Adrenal gland (tissue), 12 donors: ENCODE results near the gene SYNJ2. TPM values are rescaled to one million over a fixed set of nuclear protein-coding genes. Genes with fewer than 3 reads are reported as not detected.

Experiments
- DNase-seq, 7 donors: peaks; one replicate each; pipeline ENCODE4 v3.0.0-alpha.2; 2019 to 2020
- H3K27ac ChIP-seq, 5 donors: fragments of 200-600 bp; sonication (generic) in 4 of 5; 1 replicate in 3 of 5; 2 replicates in 2 of 5; pipeline versions ENCODE4 v1.5.1 to v1.8.0; 2016 to 2020; ENCODE audit warnings: mild to moderate bottlenecking in 1 of 5
- H3K27me3 ChIP-seq: fragments of 200-600 bp; 2 replicates; pipeline ENCODE4 v1.8.0; 2021
- H3K36me3 ChIP-seq, 2 donors: fragments of 200-600 bp; replicated peaks in 1 of 2; 1 replicate in 1 of 2; 2 replicates in 1 of 2; pipeline versions ENCODE4 v1.5.1 to v1.8.0; 2018 to 2022
- H3K4me1 ChIP-seq, 2 donors: fragments of 200-600 bp; replicated peaks in 1 of 2; 1 replicate in 1 of 2; 2 replicates in 1 of 2; pipeline versions ENCODE4 v1.5.1 to v1.8.0; 2018 to 2021
- H3K4me3 ChIP-seq, 4 donors: fragments of 200-600 bp; sonication (generic) in 3 of 4; one replicate each; pipeline ENCODE4 v1.5.1; 2016 to 2018
- H3K9me3 ChIP-seq, 3 donors: fragments of 200-600 bp; sonication (generic) in 1 of 3; replicated peaks in 1 of 3; 1 replicate in 2 of 3; 2 replicates in 1 of 3; pipeline versions ENCODE4 v1.5.1 to v1.8.0; 2016 to 2021
- POLR2A ChIP-seq, 2 donors: fragments of 450-650 bp; IDR thresholded peaks; one replicate each; pipeline ENCODE4 v1.6.1; 2017; ENCODE audit warnings: antibody characterized with exemption in 2 of 2, mild to moderate bottlenecking in 2 of 2, moderate library complexity in 1 of 2
- WGBS, 4 donors: extraction: QIAGEN DNeasy Blood & Tissue Kit in 2 of 4; methylation state at CpG; one replicate each; pipeline versions ENCODE4 v1.1.5 to v1.1.7; 2013 to 2017; 5-methylcytosine and 5-hydroxymethylcytosine counted together
- intact Hi-C, 2 donors: fragments of 100-400 bp; cut with DNase I; formaldehyde crosslinking; loops; one replicate each; pipeline versions ENCODE4 v1.14.1 to v1.15.0; 2022 to 2023
- polyA plus RNA-seq, 3 donors: library from polyadenylated mRNA; stranded (reverse); fragments of 200-250 nt in 2 of 3; fragments of 350-450 nt in 1 of 3; fragmentation: Illumina TruSeq in 1 of 3; extraction: RNeasy Lipid Tissue Mini Kit (QIAGEN cat#74804) in 1 of 3; gene quantifications; one replicate each; pipeline ENCODE4 v1.2.3, GENCODE V29; 2013 to 2014
- total RNA-seq, 9 donors: library from RNA; depleted of rRNA in 4 of 9; stranded (reverse); fragments of >200 nt in 4 of 9; fragments of 120-200 nt in 1 of 9; fragmentation: NEBNext Ultra II Directional in 1 of 9; extraction: Animal tissue kit (Norgen Biotek cat#: 25700) in 1 of 9; gene quantifications; one replicate each; pipeline versions ENCODE4 v1.1.0 to v1.2.4, GENCODE V29; 2013 to 2023
- TF ChIP-seq, protein P1 (sequence below), 6 experiments: fragments of 450-650 bp in 4 of 6; fragments of 200-600 bp in 2 of 6; sonication (generic) in 1 of 6; IDR thresholded peaks; 1 replicate in 5 of 6; 2 replicates in 1 of 6; pipeline versions ENCODE4 v1.5.1 to v1.8.0; 2016 to 2021; ENCODE audit warnings: antibody characterized with exemption in 6 of 6, mild to moderate bottlenecking in 2 of 6, moderate library complexity in 1 of 6
- donor health status: healthy with polysubstance abuse.
- donor health status: Bipolar disorder and iron deficiency.
- donor health status: DM: yes; HTN: yes; CAD: no.
- donor health status: DM: no; HTN: no; CAD: no.
- donor health status: DM: no; HTN: no; CAD: no.
- donor health status: DM: yes; HTN: yes; CAD: no.

The SYNJ2 gene
- total and polyA plus RNA-seq, 12 donors: 1.6 to 20.5 (median 12.8) TPM

DNA sequence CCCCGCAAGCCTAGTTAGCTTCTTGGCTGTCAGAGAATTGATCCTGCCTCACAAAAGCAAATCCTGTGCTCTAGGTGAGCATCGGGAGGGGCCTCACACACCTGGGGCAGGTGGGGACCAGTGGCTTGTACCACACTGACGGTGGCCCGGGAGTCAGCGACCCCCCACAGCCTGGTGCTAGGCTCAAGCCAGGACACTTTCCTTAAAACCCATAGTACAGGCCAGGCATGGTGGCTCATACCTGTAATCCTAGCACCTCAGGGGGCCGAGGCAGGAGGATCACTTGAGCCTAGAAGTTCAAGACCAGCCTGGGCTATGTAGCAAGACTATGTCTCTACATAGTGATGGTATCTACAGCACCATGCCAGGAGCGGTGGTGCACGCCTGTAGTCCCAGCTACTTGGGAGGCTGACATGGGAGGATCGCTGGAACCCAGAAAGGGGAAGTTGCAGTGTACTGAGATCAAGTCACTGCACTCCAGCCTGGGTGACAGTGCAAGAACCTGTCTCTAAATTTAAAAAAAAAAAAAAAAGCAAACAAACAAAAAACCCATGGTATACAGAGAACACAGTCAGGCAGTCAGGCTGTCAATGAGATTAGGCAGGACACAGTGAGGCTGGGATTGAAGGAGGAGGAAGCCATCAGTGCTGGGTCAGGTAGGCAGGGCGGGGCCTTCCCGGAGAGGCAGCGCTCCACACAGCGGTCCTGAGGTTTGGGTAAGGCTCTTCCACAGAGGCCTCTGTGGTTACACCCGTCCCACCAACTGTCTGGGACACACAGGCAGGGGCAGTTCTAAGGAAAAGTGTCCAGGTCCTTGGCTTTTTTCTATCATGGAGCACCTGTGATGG lies 41.3 kb downstream of the SYNJ2 start:
- intact Hi-C loops: loop anchor here in 1 of 2 donors (10.0 kb wide), 1 partner anchor 52 kb away; no protein-coding TSS in a partner anchor
- H3K4me1 ChIP-seq: peaks cover 16 to 25% of the 10 kb centered on the region in 2 donors
- DNase-seq: no peak
- WGBS, 4 donors: 90 to 94% (median 92%) methylated on average over 8 to 14 of the region's 14 CpGs
- H3K27me3 ChIP-seq: no peaks in the 10 kb centered on the region
- no peak overlapping the region for H3K27ac ChIP-seq
- no peak for TF ChIP-seq POLR2A (IDR thresholded peaks at IDR 0.05)
- TF ChIP-seq, protein P1, sequence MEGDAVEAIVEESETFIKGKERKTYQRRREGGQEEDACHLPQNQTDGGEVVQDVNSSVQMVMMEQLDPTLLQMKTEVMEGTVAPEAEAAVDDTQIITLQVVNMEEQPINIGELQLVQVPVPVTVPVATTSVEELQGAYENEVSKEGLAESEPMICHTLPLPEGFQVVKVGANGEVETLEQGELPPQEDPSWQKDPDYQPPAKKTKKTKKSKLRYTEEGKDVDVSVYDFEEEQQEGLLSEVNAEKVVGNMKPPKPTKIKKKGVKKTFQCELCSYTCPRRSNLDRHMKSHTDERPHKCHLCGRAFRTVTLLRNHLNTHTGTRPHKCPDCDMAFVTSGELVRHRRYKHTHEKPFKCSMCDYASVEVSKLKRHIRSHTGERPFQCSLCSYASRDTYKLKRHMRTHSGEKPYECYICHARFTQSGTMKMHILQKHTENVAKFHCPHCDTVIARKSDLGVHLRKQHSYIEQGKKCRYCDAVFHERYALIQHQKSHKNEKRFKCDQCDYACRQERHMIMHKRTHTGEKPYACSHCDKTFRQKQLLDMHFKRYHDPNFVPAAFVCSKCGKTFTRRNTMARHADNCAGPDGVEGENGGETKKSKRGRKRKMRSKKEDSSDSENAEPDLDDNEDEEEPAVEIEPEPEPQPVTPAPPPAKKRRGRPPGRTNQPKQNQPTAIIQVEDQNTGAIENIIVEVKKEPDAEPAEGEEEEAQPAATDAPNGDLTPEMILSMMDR (IDR thresholded peaks at IDR 0.05): no peak
- H3K4me3 ChIP-seq: no peak overlapping the region
- no peaks in the 10 kb centered on the region for H3K36me3 ChIP-seq
- H3K9me3 ChIP-seq: no peaks in the 10 kb centered on the region

DNA sequence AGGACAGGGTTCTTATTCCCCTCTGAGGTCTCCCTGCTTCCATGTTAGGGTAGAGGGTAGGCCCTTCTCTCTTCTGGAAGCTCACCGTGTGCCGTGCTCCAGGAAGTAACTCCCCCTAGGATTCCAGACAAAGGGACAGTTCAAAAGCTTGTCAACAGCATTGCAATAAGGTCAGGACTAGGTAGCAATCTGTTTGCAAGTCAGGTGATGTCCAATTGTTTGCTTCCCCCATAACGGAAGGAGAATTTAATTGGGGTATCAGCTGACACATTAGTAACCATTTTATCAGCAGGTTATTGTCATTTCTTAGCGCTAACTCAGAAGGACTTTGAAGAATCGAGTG lies 41.9 kb downstream of the SYNJ2 start:
- Histone ChIP-seq H3K27me3 (no peaks in the 10 kb centered on the region), H3K27ac (no peak overlapping the region), H3K4me3 (no peak overlapping the region), H3K9me3 (no peaks in the 10 kb centered on the region), H3K36me3 (no peaks in the 10 kb centered on the region), H3K4me1 (peaks cover 16 to 25% of the 10 kb centered on the region in 2 donors)
- intact Hi-C loops: loop anchor here in 1 of 2 donors (10.0 kb wide), 1 partner anchor 51 kb away; no protein-coding TSS in a partner anchor
- no peak for DNase-seq
- TF ChIP-seq, protein P1 (IDR thresholded peaks at IDR 0.05): no peak
- no peak for TF ChIP-seq POLR2A (IDR thresholded peaks at IDR 0.05)
- WGBS, 4 donors: 76 to 94% (median 92%) methylated on average over 5 of the region's 5 CpGs

DNA sequence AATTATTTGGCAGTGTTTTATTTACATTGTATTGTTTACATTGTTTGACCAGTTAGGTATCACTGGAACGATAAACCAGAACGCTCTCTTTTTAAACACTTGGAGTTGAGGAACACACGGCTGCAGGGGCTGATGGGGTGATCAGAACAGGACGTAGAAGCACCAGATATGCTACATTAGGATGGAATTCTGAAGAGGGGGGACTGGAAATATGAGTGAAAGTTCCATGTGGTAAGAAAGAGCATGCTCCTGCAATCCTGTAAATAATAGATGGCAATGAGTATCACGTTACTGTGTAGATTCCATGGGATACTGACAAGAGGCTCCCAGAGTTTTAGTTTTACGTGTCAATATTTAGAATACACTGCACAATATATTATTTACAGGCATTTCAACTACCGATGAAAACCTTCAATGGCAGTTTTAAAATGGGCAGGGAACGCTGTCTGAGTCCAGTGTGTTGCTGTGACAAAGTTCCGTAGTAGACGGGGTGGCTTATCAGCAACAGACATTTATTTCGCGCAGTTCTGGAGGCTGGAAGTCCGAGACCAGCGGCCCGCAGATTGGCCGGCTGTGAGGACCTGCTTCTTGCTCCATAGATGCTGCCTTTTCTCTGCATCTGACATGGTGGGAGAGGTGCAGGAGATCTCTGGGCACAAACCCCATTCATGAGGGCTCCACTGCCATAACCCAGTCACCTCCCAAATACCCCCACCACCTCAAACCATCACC lies 43.1 kb downstream of the SYNJ2 start:
- 89 to 96% (median 94%) methylated on average over 15 to 16 of the region's 16 CpGs for WGBS, 4 donors
- intact Hi-C loops: loop anchor here in 1 of 2 donors (10.0 kb wide), 1 partner anchor 50 kb away; no protein-coding TSS in a partner anchor
- no peak for DNase-seq
- no peaks in the 10 kb centered on the region for H3K27me3 ChIP-seq
- no peak overlapping the region for H3K27ac ChIP-seq
- no peaks in the 10 kb centered on the region for H3K36me3 ChIP-seq
- no peak overlapping the region for H3K4me3 ChIP-seq
- TF ChIP-seq, protein P1 (IDR thresholded peaks at IDR 0.05): no peak
- TF ChIP-seq POLR2A (IDR thresholded peaks at IDR 0.05): no peak
- H3K4me1 ChIP-seq: peaks cover 13 to 16% of the 10 kb centered on the region in 2 donors
- no peaks in the 10 kb centered on the region for H3K9me3 ChIP-seq
